HG03354 (cell line): ENCODE measurements around the gene GPRC5B.

Source experiments
- ATAC-seq: cut with Tn5 transposase; IDR thresholded peaks from one replicate; pipeline ENCODE4 v1.9.1; 2021; ENCODE audit warnings: mild to moderate bottlenecking; ENCODE audit not compliant: unreplicated experiment, poor library complexity, severe bottlenecking

GPRC5B gene

DNA sequence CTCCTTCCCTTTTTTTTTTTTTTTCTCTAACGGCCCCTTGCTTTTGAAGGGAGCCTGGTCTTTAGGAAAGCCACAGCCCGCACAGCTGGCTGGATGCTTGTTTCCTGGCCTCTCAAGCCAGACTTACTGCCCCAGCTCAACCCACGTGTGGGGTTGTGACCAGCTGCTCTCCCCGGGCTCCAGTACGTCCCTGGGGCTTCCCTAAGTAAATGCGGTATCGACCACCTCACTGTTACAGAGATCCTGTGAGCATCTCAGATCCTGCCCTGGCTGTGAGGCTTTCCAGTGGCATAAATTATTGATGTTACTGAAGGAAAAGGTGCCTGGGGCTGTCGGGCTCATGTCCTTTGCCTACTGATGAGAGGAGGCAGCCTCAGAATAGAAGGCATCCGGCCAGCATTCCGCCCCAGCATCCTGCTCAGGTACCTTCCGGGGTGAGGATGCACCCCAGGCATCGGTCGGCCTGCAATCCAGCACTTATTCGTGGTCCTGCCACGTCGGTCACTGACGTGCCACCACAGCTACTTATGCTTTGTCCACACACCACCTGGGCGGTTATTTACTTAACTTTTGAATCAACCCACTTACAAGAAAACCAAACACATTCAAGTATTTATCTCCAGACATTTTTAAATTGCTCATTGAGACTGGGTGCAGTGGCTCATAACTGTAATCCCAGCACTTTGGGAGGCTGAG is 9.6 kb downstream of the GPRC5B start:
- ATAC-seq = no peak

DNA sequence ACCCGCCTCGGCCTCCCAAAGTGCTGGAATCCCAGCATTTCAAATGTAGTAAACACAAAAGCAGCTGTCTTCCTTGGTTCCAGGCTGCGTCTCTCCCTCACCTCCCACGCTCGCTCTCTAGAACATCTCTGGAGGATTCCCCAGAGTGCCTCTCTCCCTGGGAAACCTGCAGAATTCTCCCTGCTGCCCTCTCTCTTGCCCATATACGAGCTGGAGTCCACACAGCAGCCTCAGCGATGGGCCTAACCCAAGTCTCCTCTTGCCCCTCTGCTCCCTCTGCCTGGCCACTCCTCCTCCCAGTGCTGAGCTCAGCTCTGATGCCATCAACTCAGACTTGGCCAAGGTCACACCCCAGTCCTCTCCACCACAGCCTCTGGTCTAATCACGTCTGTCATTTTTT is 10.6 kb downstream of the GPRC5B start:
- no peak for ATAC-seq

DNA sequence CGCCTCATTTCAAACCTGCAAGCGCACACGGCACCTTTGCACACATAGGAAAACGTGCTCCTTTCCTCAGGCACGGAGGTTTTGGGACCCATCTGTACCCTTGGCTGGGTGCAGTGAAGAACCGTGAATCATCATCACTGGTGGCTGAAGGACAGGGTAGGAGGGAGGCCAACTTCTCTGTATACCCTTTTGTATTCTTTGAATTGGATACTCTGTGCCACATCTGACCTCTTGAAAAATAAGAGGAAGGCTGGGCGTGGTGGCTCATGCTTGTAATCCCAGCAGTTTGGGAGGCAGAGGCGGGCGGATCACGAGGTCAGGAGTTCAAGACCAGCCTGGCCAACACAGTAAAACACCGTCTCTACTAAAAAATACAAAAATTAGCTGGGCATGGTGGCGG is 11.7 kb downstream of the GPRC5B start:
- ATAC-seq = no peak

DNA sequence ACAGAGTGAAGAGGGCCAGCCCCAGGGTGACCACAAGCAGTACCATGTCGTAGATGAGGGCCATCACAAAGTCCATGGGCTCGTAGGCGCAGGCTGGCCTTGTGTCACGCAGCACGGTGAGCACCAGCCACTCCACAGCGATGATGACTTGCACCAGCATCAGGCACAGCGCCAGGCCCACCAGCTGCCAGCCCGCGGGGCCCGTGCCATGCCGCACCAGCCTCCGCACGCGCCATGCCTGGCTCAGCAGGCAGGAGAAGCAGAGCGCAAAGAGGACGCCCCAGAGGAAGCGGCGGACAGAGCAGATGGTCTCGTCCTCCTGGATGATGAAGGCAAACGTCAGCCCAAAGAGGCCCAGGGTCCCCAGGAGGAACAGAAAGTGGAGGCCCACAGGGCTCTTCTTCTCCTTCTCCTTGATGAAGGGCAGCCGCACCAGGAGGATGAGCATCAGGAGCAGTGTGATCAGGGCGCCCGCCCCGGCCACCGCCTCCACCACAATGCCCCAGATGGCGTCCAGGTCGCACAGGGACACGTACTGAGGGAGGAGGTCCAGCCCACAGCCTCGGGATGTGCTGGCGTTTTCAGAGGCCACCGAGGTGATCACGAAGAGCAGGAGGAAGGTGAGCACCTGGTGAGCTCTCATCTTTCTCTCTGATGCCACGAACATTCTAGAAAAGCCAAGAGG is 12.3 kb downstream of the GPRC5B start:
- no peak for ATAC-seq

DNA sequence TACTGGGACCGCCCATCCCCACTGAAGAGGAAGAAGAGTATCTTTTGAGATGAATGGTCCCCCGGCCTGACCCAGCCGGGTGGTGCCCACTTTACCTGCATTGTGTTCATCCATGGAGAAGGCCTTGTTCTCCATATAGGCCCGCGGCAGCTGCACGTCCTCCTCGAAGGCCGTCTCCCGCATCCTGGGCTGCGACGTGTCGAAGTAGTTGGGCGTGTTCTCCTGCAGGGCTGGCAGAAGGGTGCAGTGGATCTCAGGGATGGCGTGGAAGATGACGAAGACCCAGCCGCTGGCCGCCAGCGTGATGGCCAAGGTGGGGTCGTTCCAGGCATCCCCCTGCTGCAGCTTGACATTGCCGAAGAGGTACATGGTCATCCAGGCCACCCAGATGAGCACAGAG is 12.9 kb downstream of the GPRC5B start:
- no peak for ATAC-seq

DNA sequence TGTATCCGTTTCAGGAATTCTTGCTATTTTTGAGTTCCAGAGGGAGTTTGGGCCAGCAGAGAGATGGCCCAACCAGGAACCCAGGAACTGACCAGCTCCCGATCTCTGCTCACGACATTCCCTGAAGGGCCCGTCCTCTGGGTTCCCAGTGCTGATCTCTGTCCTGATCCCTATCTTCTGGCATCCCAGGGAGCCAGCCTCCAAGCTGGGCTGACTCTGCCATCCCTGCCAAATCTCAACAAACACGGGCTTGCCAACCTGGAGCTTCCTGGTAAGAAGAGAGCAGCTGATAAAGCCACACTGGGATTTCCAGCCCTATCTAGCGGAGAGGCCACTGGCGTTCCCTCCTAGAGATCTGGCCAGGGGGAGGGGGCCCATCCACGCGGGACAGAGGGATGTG is 16.2 kb downstream of the GPRC5B start:
- no peak for ATAC-seq

DNA sequence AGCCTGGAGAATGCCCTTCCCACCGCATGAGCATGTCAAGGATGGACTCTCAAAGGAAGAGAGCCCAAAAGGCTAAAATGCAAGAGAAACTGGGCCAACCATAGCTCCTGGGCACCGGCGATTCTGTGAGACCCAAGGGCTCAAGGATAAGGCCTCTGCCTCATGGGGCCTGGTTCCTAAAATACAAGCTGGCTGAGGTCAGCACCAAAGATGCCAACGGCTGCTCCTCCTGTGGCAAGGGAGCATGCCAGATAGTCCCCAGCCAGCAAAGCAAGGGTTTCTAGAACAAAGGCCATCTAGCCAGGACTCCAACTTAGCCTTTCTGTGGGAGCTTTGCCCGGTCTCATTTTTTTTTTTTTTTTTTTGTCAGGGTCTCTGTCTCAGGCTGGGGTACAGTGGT is 20.1 kb downstream of the GPRC5B start:
- no peak for ATAC-seq

DNA sequence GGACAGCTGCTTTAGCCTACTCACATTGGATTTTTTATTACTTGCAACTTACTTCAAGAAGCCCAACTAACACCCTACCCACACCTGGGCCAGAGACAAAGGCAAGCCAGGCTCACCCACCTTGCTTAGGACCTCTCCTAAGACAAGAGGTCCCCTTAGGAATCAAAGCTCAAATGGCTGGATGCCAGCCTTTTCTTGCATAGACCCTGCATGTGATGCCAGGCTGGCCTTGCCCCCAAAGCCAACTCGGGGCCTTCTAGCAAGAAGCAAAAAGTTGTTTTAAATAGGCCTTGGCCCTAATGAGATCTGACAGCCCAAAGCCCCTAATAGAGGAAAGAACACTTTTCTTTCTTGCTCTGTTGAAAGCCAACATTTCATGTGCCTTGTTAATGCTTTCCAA is 20.7 kb downstream of the GPRC5B start:
- ATAC-seq = no peak

DNA sequence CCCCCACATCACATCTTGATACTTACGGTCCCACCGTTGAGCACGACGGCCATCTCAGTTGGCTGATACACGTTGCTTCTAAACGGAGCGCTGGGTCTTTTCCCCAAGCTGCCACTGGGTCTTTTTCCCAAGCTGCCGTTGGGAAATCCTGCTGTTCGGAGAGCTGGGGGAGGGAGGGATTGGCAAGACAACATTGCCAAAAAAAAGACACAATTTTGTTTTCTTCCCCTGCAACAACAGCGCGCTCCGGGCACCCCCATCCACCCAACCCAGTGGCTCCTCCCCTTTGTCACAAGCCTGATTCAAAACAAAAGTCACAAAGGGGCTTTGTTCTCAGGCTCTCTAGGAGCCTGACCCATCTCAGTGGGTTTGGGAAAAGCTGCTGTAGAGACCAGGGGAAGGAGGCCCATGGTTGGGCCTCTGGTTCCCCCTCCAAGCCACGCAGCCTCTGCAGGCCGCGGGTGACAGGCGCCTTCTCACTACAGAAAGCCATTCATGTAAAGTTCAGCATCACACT is 22.8 kb downstream of the GPRC5B start:
- no peak for ATAC-seq

DNA sequence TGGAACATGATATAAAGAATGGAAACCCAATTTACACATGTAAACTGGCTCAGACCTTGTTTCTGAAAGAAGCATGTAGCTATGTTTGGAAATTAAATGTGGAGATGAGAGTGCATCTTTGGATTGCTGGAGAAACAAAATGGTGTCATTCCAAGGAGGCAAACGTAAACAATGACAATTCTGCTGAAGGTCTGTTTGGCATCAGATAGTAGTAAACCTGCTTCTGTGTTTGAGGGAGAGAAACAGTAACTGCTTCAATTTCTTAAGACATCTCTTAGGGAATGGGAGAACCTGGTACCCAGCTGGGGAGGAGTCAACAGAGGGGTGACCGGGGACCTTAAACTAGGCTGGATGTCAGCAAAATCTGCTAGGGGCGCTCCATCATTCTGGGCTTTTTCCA is 23.5 kb downstream of the GPRC5B start:
- ATAC-seq = no peak

DNA sequence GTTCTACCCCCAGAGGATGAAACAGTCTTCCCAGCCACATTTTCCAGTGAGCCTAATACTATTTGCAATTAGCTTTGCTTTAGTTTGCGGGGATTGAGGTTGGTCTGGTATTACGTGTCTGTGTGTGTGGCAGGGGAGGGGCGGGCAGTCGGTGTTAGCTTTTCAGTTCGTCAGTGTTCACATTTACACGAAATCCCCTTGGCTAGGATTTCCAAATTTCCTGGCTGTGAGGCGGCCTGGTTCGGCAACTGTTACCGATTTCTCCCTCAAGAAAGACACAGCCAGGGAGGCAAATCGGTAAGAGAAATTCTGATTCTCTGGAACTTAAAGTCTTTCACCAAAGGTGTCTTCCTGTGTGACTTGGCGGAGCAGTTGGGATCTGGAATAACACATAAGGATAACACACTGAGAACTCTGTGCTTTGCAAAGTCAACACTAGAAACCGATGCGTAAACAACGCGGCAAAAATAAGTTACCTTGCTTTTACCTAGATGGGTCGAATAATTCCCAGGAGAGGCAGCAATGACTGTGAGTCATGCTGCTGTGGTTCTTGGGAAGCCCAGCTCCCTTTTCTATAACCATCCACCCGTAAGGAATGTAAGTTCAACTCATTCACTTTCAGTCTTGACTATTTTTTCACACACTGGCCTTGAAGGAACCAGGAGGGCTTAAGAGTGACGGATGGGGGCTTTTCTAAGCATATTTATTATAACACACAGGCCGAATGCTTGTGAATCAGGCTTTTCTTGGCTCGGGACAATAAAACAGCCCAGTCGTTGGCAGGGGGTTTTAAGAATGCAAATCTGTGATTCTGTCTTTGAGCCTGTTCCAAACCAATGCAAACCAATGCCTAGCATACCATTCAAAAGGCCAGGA is 24.2 kb downstream of the GPRC5B start:
- no peak for ATAC-seq

DNA sequence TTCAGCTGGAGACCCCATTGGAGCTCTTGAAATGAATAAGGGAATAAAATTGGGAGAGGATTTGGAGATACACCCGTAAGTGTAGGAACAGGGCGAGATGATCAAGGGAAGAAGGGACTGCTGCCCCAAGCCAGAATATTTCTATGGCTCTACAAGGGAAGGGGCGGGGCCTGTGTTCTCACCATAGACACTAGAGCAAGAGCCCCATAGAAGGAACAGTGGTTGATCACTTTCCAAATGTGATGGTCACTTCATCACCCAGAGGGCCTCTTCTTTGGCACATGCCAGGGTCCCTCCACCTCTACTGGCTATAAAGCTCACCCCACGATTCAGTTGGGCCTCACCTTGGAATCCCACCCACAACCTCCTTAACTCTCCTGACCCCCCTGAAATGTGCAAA is 25.0 kb downstream of the GPRC5B start:
- ATAC-seq = no peak

DNA sequence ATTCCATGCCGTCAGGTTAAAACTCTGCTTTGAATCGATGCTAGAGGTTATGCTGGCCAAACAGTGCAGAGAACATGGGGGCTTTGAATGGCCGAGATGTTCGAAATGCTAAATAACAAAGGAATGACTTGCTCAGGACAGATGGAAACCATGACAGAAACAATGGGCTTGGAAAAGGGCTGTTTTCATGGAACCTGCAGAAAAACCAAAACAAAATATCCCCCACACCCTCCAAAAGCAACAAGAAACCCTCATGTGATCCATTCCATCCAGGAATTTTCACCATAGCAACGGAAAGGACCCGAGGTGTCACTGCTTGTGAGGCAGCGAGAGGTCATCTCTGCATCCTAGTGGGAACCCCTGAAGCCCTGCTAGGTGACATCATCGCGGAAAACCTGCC is 25.5 kb downstream of the GPRC5B start:
- ATAC-seq = no peak

DNA sequence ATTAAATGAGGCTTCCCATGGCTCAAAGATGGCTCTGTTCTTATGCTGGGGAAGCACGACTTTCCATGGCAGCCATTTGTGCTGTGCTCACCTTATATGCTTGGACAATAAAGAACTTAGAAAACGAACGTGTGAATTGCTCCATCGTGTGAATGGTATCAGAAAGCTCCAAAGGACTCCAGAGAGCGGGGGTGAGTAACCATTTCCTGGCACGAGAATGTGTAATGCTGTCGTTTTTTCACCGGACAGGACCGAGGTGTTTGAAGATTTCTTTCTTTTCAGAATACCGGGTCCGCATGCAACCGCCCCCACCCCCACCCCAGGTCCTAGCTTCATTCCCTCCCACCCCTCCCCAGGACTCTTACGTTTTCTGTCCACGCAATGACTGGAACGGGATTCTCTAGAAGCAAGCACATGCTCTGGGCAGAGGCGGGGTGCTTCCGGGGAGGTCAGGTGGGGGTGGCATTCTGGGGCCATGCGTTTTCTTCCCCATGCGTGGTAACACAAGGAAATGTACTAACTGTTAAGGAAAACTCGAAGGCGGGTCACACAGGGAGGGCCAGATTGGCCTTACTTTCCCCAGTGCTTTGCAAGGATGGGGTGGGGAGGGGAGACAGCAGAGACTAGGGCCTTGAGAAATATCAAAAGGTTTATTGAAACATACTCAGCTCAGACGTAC is 26.2 kb downstream of the GPRC5B start:
- no peak for ATAC-seq

DNA sequence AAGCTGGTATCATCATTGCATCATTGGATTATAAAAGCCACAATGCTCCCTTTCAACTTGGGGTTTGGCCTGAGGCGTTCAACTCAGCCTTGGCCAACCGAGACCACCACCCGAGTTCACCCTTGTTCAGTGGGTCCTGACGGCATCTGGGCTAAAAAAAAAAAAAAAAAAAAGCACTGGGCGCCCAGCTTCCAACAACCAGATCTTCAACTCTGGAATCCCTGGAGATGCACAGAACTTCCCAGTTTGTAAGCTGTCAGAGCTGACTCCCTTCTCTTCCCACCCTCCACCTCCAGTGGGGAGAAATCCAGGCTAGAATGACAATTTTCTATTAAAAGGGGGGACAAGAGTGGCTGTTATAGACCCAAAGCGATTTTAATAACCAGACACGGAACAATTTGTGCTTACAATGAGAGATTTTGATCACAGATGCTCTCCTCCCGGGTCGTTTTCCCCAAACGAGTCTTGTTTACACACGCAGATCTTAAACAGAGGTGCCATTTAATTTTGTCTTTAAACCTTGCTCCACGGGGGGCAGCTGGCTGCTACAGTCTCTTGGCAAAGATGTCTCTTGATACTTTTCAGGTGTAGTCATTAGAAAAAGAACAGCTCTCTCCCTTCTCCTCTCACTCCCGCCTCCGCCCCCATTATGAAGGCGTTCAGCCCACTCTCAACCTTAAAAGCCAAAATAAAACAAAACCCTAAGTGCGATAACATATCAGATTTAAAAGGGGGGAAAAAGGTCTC is 26.9 kb downstream of the GPRC5B start:
- ATAC-seq = no peak

DNA sequence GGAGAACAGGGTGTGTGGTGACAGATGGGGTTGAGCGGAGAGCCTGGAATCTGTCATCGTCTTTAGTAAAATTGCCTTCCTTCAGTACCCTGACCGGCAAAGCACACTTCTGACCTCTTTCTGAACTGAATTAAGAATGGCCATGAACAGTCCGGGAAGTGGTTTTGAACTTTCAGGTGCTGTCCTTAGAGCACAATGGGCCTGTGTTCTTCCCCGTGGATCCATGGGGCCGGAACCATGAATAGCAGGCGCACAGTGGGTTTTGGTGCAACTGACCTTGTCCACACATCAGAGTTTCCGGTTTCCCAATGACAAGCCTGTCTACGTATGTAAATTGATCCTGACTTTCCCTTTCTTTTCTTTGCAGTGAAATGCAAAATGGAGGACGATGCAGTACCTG is 28.5 kb downstream of the GPRC5B start:
- ATAC-seq = no peak

DNA sequence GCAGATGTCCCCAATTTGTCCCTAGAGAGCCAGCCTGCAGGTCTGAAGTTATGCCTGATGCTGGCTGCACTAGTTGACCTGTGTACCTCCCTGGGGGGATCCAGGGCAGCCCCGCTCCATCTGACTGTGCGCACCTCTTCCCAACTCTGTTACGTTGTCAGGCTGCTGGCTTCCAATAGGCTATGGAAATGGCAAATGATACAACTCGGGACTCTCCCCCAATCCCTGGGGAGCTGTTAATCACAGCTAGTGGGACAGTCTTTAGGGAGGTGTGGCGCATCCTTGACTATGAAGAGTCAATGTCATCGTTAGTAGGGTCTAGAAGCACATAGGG is 30.1 kb downstream of the GPRC5B start:
- no peak for ATAC-seq

DNA sequence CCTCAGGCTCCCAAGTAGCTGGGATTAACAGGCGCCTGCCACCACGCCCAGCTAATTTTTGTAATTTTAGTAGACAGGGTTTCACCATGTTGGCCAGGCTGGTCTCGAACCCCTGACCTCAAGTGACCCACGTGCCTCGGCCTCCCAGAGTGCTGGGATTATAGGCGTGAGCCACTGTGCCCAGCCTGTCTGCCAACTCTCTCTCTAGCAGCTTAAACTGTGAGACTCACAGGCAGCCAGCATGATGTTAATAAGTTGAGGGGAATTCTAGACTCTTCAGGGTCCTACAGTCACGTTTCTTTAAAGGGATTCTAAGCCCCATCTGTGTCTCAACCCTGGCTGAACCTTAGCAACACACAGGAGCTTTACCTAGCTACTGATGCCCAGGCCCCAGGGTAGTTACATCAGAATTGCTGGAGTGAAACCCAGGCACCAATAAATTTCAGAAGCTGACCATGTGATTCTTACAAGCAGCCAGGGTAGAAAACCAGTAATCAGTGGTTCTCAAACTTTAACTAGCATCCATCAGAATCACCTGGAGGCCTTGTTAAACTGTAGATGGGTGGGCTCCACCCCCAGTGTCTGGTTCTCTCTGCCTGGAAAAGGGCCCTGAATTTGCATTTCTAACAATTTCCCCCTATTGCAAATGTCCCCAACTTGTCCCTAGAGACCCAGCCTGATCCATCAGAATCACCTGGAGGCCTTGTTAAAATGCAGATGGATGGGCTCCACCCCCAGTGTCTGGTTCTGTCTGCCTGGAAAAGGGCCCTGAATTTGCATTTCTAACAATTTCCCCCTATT is 30.7 kb downstream of the GPRC5B start:
- ATAC-seq = no peak
